Lower leg skin (tissue), 3 donors: ENCODE results near the gene TAGLN.

Experiments used
- CTCF ChIP-seq, 3 donors: fragments of 450-650 bp; IDR thresholded peaks; one replicate each; pipeline ENCODE4 v1.5.1; 2016; ENCODE audit warnings: antibody characterized with exemption in 3 of 3, mild to moderate bottlenecking in 3 of 3, moderate library complexity in 2 of 3
- POLR2A ChIP-seq, 2 donors: fragments of 450-650 bp; IDR thresholded peaks; one replicate each; pipeline ENCODE4 v1.6.1; 2016 to 2017; ENCODE audit warnings: antibody characterized with exemption in 2 of 2, mild to moderate bottlenecking in 1 of 2, moderate library complexity in 1 of 2

- TF ChIP-seq CTCF (IDR thresholded peaks at IDR 0.05): no peak
- no peak for TF ChIP-seq POLR2A (IDR thresholded peaks at IDR 0.05)
These were observed 28.2 kb upstream of the TAGLN start for GRCh38 chr11:117171007-117171403.
